ENCODE measurements around the gene HS3ST3B1.

Gene HS3ST3B1

GRCh38 chr17:14361945-14362508 lies 61.1 kb downstream of the HS3ST3B1 start:
- Histone ChIP-seq H3K79me2 (ENCODE audit: low read length) (no peaks in the 10 kb centered on the region), H3K9ac (ENCODE audit: low read length) (no peak overlapping the region), H3K4me2 (ENCODE audit: low read depth, low read length) (no peak overlapping the region), H3K27me3 (replicated peaks; ENCODE audit: insufficient read depth, low read length) (no peaks in the 10 kb centered on the region), H3K4me1 (ENCODE audit: low read length) (no peaks in the 10 kb centered on the region), H3K9me3 (replicated peaks; ENCODE audit: insufficient read depth, low read length) (no peaks in the 10 kb centered on the region), H3K36me3 (replicated peaks; ENCODE audit: insufficient read depth, low read length) (no peaks in the 10 kb centered on the region), H3K9me2 (replicated peaks; ENCODE audit: insufficient read depth, low read length) (no peaks in the 10 kb centered on the region), H4K20me1 (ENCODE audit: insufficient read depth, low read length) (no peaks in the 10 kb centered on the region), H3K27ac (ENCODE audit: low read length) (no peak overlapping the region), H2AFZ (ENCODE audit: low read length) (no peak overlapping the region), H3K4me3 (ENCODE audit: low read length) (no peak overlapping the region), H3F3A (ENCODE audit: insufficient read depth, low read length) (no peaks in the 10 kb centered on the region)
- no peak for DNase-seq
- TF ChIP-seq CTCF (IDR thresholded peaks at IDR 0.05; ENCODE audit: low read length) (no peak), EZH2phosphoT487 (IDR thresholded peaks at IDR 0.05; ENCODE audit: low read length) (no peak), EZH2 (optimal IDR thresholded peaks at IDR 0.05; ENCODE audit: low read depth, low read length) (no peak)

- TF ChIP-seq EZH2phosphoT487 (IDR thresholded peaks at IDR 0.05; ENCODE audit: low read length): no peak
- no peak for TF ChIP-seq EZH2 (optimal IDR thresholded peaks at IDR 0.05; ENCODE audit: low read depth, low read length)
- no peak for TF ChIP-seq CTCF (IDR thresholded peaks at IDR 0.05; ENCODE audit: low read length)
- Histone ChIP-seq H4K20me1 (ENCODE audit: insufficient read depth, low read length) (no peaks in the 10 kb centered on the region), H3K4me2 (ENCODE audit: low read depth, low read length) (no peak overlapping the region)
Observed at GRCh38 chr17:14366199-14366598, 65.3 kb downstream of the HS3ST3B1 start.

GRCh38 chr17:14372461-14372860 lies 71.6 kb downstream of the HS3ST3B1 start:
- Histone ChIP-seq H4K20me1 (ENCODE audit: insufficient read depth, low read length) (no peaks in the 10 kb centered on the region), H3K9me3 (replicated peaks; ENCODE audit: insufficient read depth, low read length) (no peaks in the 10 kb centered on the region; the same call in 1 of the 2 replicates), H3K9me2 (replicated peaks; ENCODE audit: insufficient read depth, low read length) (no peaks in the 10 kb centered on the region), H3K27ac (ENCODE audit: low read length) (no peak overlapping the region), H3K79me2 (ENCODE audit: low read length) (no peaks in the 10 kb centered on the region), H2AFZ (ENCODE audit: low read length) (no peak overlapping the region), H3K36me3 (replicated peaks; ENCODE audit: insufficient read depth, low read length) (no peaks in the 10 kb centered on the region), H3K4me2 (ENCODE audit: low read depth, low read length) (no peak overlapping the region), H3K27me3 (replicated peaks; ENCODE audit: insufficient read depth, low read length) (no peaks in the 10 kb centered on the region), H3F3A (ENCODE audit: insufficient read depth, low read length) (no peaks in the 10 kb centered on the region), H3K4me1 (ENCODE audit: low read length) (no peaks in the 10 kb centered on the region), H3K4me3 (ENCODE audit: low read length) (no peak overlapping the region), H3K9ac (ENCODE audit: low read length) (no peak overlapping the region)
- TF ChIP-seq EZH2 (optimal IDR thresholded peaks at IDR 0.05; ENCODE audit: low read depth, low read length): no peak
- no peak for TF ChIP-seq CTCF (IDR thresholded peaks at IDR 0.05; ENCODE audit: low read length)
- no peak for TF ChIP-seq EZH2phosphoT487 (IDR thresholded peaks at IDR 0.05; ENCODE audit: low read length)
- DNase-seq: no peak

More at GRCh38 chr17:14366199-14366598, 65.3 kb downstream of the HS3ST3B1 start:
- Histone ChIP-seq H3K4me1 (ENCODE audit: low read length) (no peaks in the 10 kb centered on the region), H3F3A (ENCODE audit: insufficient read depth, low read length) (no peaks in the 10 kb centered on the region), H3K36me3 (replicated peaks; ENCODE audit: insufficient read depth, low read length) (no peaks in the 10 kb centered on the region), H3K4me3 (ENCODE audit: low read length) (no peak overlapping the region), H3K9me2 (replicated peaks; ENCODE audit: insufficient read depth, low read length) (no peaks in the 10 kb centered on the region), H3K79me2 (ENCODE audit: low read length) (no peaks in the 10 kb centered on the region), H3K9ac (ENCODE audit: low read length) (no peak overlapping the region), H2AFZ (ENCODE audit: low read length) (no peak overlapping the region), H3K27me3 (replicated peaks; ENCODE audit: insufficient read depth, low read length) (no peaks in the 10 kb centered on the region), H3K9me3 (replicated peaks; ENCODE audit: insufficient read depth, low read length) (no peaks in the 10 kb centered on the region; the same call in 1 of the 2 replicates), H3K27ac (ENCODE audit: low read length) (no peak overlapping the region)
- DNase-seq: no peak
